NCI-H2171 treated with DMSO at 0.1 percent for 48 hours (cell line): ENCODE data around the gene KAT6B.
"Not testable (repeated sequence)": the region's sequence is repeated elsewhere in the genome, so short reads cannot be mapped to it uniquely, and the experiment has no call there.

Experiments used
- DNase-seq: peaks from one replicate; lab custom pipeline; 2025; lab: John Stamatoyannopoulos, UW

The KAT6B gene

GRCh38 chr10:74826142-74827044 lies at the start of gene KAT6B:
KAT6B (plus strand) TSS chr10:74826600; CDS start chr10:74842858, 16,258 bp downstream.
- DNase-seq = peak; percentile 98

DNA sequence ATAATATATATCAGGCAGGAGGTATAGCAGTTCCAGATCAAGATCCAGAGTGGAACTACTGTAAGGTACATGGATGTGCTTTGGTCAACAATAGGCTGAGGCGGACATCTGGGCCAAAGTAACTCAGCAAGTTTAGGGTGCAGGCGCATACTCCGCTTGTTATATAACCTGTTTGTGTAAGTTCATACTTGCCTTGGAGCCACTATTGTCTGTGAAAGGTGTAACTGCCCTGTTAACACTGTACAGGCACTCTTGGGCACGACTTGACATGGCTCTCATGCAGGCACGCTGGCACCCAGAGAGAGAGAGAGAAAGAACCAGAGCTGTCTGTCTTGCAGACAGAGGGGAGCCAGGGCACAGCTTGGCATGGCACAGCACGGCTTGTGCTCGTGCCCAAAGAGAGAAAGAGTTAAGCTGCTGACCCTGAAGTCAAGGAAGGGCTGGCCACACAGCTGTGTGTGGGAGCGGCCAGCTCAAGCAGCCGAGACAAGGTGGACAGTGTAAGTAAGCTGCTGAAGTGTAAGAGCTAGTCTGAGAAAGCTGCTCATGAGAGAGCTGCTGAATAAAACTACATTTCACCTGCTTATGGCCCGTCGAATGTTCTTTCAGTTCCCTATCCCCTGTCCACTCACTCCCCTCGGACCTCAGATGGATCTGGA lies 47.8 kb upstream of the KAT6B start:
- DNase-seq = no peak

DNA sequence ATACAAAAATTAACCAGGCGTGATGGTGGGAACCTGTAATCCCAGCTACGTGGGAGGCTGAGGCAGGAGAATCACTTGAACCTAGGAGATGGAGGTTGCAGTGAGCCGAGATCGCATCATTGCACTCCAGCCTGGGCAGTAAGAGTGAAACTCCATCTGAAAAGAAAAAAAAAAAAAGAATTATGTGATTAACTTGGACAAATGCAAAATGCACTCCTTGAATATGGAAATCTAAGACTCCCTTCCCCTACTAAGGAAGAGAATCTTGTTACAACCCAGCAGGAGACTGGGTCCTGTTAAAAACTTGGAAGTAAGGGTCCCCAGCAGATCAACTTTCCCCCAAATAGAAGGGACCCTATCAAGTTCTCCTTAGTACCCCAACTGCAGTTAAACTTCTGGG lies 44.5 kb upstream of the KAT6B start:
- not testable (repeated sequence) for DNase-seq

- DNase-seq = no peak
Observed at GRCh38 chr10:74784462-74784861, 41.9 kb upstream of the KAT6B start.

- no peak for DNase-seq
Observed at GRCh38 chr10:74786126-74786525, 40.3 kb upstream of the KAT6B start.

DNA sequence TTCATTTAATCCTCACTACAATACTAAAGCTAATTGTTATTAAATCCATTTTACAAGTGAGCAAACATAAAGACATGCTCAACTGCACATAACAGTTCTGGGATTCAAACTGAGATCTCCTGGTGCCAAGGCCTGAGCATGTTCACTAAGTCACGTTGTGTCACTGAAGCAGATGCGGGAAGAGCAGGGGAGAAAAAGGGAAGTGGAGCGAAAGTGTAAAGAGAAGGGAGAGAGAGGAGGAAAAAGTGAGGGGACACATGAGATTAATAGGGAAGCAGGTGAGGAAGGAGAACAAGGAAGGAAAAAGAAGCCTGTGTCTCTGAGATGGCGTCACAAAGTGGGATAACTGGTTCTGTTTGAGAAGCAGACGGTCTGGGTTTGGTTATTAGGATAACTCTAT lies 38.9 kb upstream of the KAT6B start:
- no peak for DNase-seq

DNA sequence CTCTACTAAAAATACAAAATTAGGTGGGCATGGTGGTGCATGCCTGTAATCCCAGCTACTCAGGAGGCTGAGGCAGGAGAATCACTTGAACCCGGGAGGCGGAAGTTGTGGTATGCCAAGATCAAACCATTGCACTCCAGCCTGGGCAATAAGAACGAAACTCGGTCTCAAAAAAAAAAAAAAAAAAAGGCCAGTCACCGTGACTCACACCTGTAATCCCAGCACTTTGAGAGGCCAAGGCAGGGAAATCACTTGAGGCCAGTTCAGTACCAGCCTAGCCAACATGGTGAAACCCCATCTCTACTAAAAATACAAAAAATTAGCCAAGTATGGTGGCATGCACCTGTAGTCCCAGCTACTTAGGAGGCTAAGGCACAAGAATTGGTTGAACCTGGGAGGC lies 34.4 kb upstream of the KAT6B start:
- DNase-seq = not testable (repeated sequence)

DNA sequence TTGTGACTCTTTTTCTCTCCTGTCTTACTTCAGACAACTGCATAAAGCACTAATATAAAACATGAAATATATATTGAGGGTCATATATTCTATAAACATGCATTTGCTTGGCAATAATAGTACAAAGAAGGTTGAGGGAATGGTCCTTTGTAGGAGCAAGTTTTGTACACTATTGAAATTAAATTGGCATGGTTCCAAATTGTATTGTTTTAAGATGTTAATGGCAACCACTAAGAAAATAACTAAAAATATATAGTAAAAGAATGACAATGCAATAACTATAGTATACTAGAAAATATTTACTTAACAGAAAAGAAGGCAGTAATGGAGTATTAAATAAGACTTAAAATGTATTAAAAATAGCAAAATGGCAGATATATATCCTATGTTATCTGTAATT lies 33.7 kb upstream of the KAT6B start:
- no peak for DNase-seq

- not testable (repeated sequence) for DNase-seq
Observed at GRCh38 chr10:74793240-74793639, 33.2 kb upstream of the KAT6B start.

GRCh38 chr10:74794531-74794930 lies 31.9 kb upstream of the KAT6B start:
- DNase-seq = no peak

GRCh38 chr10:74797550-74797949 lies 28.9 kb upstream of the KAT6B start:
- no peak for DNase-seq

DNA sequence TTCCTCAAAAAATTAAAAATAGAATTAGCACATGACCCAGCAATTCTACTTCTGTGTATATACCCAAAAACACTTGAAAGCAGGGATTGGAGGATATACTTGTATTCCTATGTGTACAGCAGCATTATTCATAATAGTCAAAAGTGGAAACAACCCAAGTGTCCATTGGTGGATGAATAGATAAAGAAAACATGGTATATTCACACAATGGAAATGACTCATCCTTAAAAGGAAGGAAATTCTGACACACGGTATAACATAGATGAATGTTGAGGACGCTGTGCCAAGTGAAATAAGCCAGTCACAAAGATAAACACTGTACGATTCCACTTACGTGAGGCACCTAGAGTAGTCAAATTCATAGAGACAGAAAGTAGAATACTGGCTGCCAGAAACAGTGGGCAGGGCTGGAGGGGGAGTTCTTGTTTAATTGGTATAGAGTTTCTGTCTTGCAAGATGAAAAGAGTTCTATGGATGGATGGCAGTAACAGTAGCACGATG lies 26.6 kb upstream of the KAT6B start:
- no peak for DNase-seq

- no peak for DNase-seq
Observed at GRCh38 chr10:74801447-74801846, 25.0 kb upstream of the KAT6B start.

- DNase-seq = no peak
Observed at GRCh38 chr10:74808501-74808900, 17.9 kb upstream of the KAT6B start.

DNA sequence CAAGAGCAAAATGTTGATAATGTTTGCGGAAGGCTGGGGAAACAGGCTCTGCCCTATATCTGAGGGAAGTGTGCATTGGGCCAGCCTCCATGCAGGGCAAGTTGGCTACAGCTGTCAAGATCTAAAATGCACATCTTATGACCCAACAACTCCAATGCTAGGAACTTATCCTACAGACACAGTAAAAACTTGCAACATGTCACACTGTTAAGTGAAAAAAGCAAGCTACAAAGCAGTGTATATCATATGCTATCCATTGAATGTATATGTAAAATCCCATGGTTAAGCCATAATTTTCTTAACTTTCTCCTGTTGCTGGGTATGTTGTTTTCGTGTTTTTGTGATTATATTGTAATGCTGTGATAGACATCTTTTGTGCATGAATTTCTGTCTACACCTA lies 16.3 kb upstream of the KAT6B start:
- DNase-seq = no peak

- no peak for DNase-seq
Observed at GRCh38 chr10:74813381-74814259, 12.8 kb upstream of the KAT6B start.

DNA sequence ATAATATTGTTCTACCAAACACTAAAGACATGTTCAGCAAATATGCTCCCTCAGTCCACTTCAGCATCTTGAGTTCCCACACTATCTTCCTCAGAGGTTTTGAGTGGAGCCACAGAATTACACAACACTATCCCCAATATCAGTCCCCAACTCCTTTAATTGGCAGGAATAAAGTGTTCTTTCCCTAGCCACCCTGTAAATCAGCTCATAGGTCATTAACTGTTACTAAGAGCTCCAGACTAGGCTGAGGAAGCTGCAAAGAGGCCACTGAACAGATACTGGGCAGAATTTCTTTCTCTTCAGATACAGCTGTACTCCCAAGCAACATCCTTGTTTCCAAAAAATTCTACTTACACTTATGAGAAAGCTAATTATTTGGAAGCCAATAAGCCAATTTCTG lies 11.6 kb upstream of the KAT6B start:
- no peak for DNase-seq

- DNase-seq = peak; percentile 23
Observed at GRCh38 chr10:74816824-74817498, 9.4 kb upstream of the KAT6B start.

GRCh38 chr10:74821501-74821900 lies 4.9 kb upstream of the KAT6B start:
- DNase-seq = no peak

- DNase-seq = no peak
Observed at GRCh38 chr10:74822101-74822500, 4.3 kb upstream of the KAT6B start.

DNA sequence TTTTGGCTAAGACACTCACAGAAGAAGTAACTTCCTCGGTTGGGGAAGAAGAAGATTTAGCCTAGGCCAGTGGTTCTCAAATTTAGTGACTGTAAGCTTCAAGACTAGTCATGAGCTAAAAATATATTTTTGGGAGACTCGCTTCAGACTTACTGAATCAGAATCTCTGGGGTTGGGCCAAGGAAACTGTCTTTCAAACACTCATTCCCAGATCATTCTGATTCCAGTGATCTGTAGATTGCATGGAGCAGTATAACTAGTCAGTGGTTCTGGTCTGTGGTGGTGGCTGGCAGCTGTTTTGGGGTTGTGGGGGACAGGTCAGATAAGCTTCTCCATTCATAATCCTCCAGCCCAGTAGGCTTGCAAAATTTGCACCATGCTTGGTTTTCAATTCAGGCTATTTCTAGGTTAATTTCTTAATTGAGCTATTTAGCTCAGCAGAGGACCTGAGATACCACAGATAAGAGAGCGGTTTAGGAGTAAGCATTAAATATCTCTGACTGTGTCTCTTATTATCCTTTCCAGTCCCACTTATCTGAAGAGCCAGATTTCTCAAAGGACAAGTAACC lies 3.8 kb upstream of the KAT6B start:
- DNase-seq = no peak
